ENCODE measurements around the gene MRPS23. TPM values are rescaled to one million over a fixed set of nuclear protein-coding genes. Genes with fewer than 3 reads are reported as not detected.
A peak's percentile ranks its signal among the peaks of the same experiment; 100 is the strongest.

Gene MRPS23
- total and polyA plus RNA-seq, 9 of the 15 experiments (the other 6 are each of a cell fraction or from before 2014, with no cell fraction given): 59.1 to 298 (median 98.8) TPM

DNA sequence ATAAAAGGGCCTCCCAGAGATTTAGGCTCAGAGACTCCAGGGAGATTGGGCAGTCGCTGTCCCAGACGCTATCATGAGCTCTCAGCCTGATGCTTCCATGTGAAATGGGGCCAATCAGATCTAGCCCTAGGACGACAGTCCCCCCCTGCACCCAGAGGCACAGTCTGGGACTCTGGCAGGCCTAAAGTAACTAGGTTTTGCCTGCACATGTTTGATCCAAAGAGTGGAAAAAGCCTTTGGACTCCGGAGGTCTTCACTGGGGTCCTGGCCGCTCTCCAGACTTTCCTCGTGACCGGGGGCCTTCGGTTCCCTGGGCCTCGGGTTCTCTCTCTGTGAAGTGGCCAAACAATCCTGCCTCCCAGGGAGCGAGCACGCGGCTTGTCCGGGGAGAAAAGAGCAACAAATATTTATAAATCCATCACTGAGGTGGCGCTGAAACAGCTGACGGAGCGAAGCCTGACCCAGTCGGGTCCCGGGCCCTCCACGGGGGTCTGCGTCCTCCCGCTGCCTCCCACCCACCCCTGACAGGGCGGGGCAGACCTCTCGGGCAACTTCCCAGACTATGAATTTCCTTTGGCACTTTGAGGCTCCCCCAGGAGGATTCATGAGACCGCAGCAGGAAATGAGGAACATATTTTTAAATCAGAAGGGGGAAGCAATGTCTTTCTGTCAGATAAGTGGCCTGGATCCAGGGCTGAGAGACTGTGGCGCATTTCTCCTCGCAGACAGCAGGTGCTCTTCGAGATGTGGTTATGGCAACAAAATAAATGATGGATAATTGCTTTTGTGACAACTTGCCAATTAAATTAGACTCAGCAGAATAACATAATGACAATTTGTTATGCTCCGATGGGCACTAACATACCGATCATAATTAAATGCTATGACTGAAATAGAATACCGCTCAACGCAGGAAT lies 38.9 kb downstream of the MRPS23 start:
- intact Hi-C loops (cut with micrococcal nuclease): no loop called here
- no peaks in the 10 kb centered on the region for H3K79me2 ChIP-seq (ENCODE audit: control insufficient read depth, insufficient read depth, low read length)
- ATAC-seq (no peak), DNase-seq (ENCODE audit: extremely low read depth in 1 of 4, low spot score in 3 of 4) (no peak), FAIRE-seq (no peak)
- no peak overlapping the region for H2AFZ ChIP-seq (ENCODE audit: low read depth, low read length)
- no peak overlapping the region for H3K27ac ChIP-seq (ENCODE audit: extremely low read depth, low read depth, low read length)
- H3K4me1 ChIP-seq (replicated peaks in 1 of 2; ENCODE audit: control insufficient read depth in 2 of 2, insufficient read depth in 2 of 2, low read length in 2 of 2): peaks cover 0 to 5% of the 10 kb centered on the region in 2 experiments; a peak in 1 of 5 replicates
- no peaks in the 10 kb centered on the region for H4K20me1 ChIP-seq (replicated peaks; ENCODE audit: control insufficient read depth, insufficient read depth, low read length)
- H3K9ac ChIP-seq (ENCODE audit: insufficient read depth in 1 of 2, low read depth in 2 of 2, low read length in 2 of 2): peak overlapping the region in 1 of 2 experiments; percentile 31; a peak in 1 of 4 replicates
- BruUV-seq (replicated peaks): no TSS peak
- ChIA-PET POLR2A (interaction anchor here (0.7 to 1.5 kb wide), 2 partner anchors 9 to 61 kb away, joined by 4 read pairs; no protein-coding TSS in a partner anchor), CTCF (ENCODE audit: low intra/inter-chr PET ratio) (no interaction called here)
- H3K9me3 ChIP-seq (replicated peaks; ENCODE audit: control insufficient read depth, insufficient read depth, low read depth, low read length): no peaks in the 10 kb centered on the region
- H3K4me2 ChIP-seq (ENCODE audit: insufficient read depth, low read length): no peak overlapping the region
- in situ Hi-C loops (cut with MboI): no loop called here
- H3K9me1 ChIP-seq (ENCODE audit: control insufficient read depth, insufficient read depth, low read length): no peaks in the 10 kb centered on the region
- H3K36me3 ChIP-seq (ENCODE audit: control insufficient read depth, insufficient read depth, low read length): no peaks in the 10 kb centered on the region
- WGBS (ENCODE audit: insufficient coverage, low coverage, missing lambda C conversion rate): 9% methylated on average over 26 of the region's 31 CpGs
- H3K27me3 ChIP-seq (ENCODE audit: control insufficient read depth in 2 of 2, insufficient read depth in 2 of 2, low read length in 2 of 2): peaks cover 29 to 57% of the 10 kb centered on the region in 2 experiments; a peak in 4 of 5 replicates
- H3K4me3 ChIP-seq: no peak overlapping the region
- TF ChIP-seq ZNF780A (CRISPR knock-in tag; IDR thresholded peaks at IDR 0.05): no peak
- TF ChIP-seq, protein P1, sequence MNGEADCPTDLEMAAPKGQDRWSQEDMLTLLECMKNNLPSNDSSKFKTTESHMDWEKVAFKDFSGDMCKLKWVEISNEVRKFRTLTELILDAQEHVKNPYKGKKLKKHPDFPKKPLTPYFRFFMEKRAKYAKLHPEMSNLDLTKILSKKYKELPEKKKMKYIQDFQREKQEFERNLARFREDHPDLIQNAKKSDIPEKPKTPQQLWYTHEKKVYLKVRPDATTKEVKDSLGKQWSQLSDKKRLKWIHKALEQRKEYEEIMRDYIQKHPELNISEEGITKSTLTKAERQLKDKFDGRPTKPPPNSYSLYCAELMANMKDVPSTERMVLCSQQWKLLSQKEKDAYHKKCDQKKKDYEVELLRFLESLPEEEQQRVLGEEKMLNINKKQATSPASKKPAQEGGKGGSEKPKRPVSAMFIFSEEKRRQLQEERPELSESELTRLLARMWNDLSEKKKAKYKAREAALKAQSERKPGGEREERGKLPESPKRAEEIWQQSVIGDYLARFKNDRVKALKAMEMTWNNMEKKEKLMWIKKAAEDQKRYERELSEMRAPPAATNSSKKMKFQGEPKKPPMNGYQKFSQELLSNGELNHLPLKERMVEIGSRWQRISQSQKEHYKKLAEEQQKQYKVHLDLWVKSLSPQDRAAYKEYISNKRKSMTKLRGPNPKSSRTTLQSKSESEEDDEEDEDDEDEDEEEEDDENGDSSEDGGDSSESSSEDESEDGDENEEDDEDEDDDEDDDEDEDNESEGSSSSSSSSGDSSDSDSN (IDR thresholded peaks at IDR 0.05; ENCODE audit: borderline replicate concordance in 1 of 2, low read depth in 2 of 2, low read length in 2 of 2): no peak
- TF ChIP-seq TGIF2 (CRISPR knock-in tag; IDR thresholded peaks at IDR 0.05): no peak
- TF ChIP-seq PYGO2 (tag; IDR thresholded peaks at IDR 0.05): no peak
- TF ChIP-seq SRSF7 (optimal IDR thresholded peaks at IDR 0.05; ENCODE audit: low read depth, low read length): no peak
- TF ChIP-seq SNRNP70 (optimal IDR thresholded peaks at IDR 0.05; ENCODE audit: low read depth, low read length): no peak
- TF ChIP-seq FOSL1 (tag; conservative IDR thresholded peaks at IDR 0.05): no peak
- TF ChIP-seq SMAD2 (IDR thresholded peaks at IDR 0.05; ENCODE audit: low read depth, low read length): no peak
- TF ChIP-seq SAFB (IDR thresholded peaks at IDR 0.05; ENCODE audit: borderline replicate concordance, low read depth, low read length): no peak
- no peak for TF ChIP-seq ETV1 (tag; conservative IDR thresholded peaks at IDR 0.05; ENCODE audit: low read depth)
- TF ChIP-seq CBX3 (IDR thresholded peaks at IDR 0.05; ENCODE audit: borderline replicate concordance in 1 of 2, low read length in 2 of 2): no peak
- TF ChIP-seq, protein P2, sequence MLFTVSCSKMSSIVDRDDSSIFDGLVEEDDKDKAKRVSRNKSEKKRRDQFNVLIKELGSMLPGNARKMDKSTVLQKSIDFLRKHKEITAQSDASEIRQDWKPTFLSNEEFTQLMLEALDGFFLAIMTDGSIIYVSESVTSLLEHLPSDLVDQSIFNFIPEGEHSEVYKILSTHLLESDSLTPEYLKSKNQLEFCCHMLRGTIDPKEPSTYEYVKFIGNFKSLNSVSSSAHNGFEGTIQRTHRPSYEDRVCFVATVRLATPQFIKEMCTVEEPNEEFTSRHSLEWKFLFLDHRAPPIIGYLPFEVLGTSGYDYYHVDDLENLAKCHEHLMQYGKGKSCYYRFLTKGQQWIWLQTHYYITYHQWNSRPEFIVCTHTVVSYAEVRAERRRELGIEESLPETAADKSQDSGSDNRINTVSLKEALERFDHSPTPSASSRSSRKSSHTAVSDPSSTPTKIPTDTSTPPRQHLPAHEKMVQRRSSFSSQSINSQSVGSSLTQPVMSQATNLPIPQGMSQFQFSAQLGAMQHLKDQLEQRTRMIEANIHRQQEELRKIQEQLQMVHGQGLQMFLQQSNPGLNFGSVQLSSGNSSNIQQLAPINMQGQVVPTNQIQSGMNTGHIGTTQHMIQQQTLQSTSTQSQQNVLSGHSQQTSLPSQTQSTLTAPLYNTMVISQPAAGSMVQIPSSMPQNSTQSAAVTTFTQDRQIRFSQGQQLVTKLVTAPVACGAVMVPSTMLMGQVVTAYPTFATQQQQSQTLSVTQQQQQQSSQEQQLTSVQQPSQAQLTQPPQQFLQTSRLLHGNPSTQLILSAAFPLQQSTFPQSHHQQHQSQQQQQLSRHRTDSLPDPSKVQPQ (CRISPR knock-in tag; IDR thresholded peaks at IDR 0.05; ENCODE audit: borderline replicate concordance): no peak
- TF ChIP-seq, protein P3, sequence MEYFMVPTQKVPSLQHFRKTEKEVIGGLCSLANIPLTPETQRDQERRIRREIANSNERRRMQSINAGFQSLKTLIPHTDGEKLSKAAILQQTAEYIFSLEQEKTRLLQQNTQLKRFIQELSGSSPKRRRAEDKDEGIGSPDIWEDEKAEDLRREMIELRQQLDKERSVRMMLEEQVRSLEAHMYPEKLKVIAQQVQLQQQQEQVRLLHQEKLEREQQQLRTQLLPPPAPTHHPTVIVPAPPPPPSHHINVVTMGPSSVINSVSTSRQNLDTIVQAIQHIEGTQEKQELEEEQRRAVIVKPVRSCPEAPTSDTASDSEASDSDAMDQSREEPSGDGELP (CRISPR knock-in tag; IDR thresholded peaks at IDR 0.05; ENCODE audit: borderline replicate concordance): no peak
- TF ChIP-seq ZFP30 (CRISPR knock-in tag; IDR thresholded peaks at IDR 0.05; ENCODE audit: borderline replicate concordance): no peak
- TF ChIP-seq BACH1 (tag; IDR thresholded peaks at IDR 0.05): no peak

Data from K562 (cell line).